GM21528 (cell line): ENCODE data around the gene KCTD20.
A peak's percentile ranks its signal among the peaks of the same experiment; 100 is the strongest.
"Not testable (repeated sequence)": the region's sequence is repeated elsewhere in the genome, so short reads cannot be mapped to it uniquely, and the experiment has no call there.

ENCODE experiments used
- ATAC-seq: cut with Tn5 transposase; IDR thresholded peaks from one replicate; pipeline ENCODE4 v1.9.1; 2021; ENCODE audit warnings: mild to moderate bottlenecking, moderate library complexity; ENCODE audit not compliant: unreplicated experiment, low FRiP score

KCTD20 gene

DNA sequence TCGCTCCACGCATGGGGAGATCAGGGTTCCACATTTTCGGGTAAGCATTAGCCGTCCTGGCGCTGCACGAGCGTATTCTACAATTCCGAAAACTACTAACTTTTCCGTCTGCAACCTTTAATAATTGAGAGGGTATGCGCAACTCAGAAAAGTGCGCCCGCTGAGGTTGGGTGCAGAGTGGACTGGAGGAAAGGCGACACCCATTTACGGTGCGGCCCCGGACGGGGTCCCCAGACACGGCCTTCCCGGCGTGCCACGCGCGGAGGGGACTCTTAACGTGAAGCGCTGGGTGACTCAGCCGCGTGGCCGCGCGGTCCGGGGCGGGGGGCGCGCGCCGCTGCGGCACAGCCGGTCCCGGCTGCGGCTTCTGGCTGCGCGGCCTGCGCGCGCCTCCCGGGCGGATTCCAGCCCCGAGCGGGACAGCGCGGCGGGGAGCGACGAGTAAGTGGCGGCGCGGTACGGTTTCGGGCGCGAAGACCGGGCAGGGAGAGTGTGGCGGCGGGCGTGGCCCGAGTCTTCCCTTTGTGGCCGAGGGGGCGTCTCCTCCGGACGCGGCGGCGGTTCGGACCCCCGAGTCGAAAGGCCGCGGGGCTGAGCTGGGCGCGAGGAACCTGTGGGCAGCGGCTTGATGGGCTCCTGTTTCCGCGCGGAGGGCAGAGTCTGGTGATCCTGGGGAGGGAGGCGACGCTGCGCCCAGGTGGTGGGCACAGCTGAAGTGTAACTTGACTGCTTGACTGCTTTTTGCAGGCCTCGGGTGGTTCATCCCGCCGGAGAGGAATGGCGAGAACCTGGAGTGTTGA, at the start of gene KCTD20, which contains the start of gene PXT1:
KCTD20 (plus strand) TSS at position 330 of the 800 bp plus-strand sequence. CDS start 27,098 bp downstream, outside the sequence.
PXT1 (minus strand) TSS at position 184 of the 800 bp plus-strand sequence. CDS start 16,772 bp downstream, outside the sequence.
- peak; percentile 80 for ATAC-seq

DNA sequence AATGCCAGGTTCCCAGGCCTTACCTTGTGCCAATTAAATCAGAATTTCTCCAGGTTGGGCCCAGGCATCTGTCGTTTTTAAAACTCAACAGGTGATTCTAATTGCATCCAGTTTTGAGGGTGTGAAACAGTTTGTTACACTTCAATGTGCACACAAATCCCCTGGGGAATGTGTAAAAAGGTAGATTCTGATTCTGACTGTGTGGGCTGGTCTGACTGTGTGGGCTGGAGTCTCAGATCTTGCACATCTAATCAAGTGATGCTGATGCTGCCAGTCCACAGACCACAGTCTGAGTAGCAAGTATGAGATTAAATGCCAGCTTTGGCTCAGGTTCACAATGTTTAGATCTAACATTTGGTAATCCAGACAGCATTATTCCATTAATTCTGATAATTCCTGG, 42.8 kb upstream of the KCTD20 start:
- ATAC-seq, result no peak

DNA sequence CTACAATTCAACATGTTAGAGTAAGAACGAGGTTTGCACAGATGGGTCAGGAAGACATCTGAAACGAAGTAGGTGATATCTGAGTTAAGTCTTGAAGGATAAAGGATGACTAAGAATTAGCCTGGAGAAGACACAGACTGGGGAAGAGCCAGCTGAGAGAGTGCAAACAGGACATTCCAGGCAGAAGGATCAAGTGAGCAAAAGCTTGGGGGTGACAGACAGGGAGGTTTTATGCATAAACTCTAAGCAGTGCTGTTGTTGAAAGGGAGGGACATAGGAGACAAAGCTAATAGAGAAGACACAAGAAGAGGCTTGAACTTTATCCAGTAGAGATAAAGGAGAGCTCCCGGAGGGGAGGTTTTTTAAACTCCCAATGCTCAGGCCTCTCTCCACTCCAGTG, 40.3 kb upstream of the KCTD20 start:
- no peak for ATAC-seq

DNA sequence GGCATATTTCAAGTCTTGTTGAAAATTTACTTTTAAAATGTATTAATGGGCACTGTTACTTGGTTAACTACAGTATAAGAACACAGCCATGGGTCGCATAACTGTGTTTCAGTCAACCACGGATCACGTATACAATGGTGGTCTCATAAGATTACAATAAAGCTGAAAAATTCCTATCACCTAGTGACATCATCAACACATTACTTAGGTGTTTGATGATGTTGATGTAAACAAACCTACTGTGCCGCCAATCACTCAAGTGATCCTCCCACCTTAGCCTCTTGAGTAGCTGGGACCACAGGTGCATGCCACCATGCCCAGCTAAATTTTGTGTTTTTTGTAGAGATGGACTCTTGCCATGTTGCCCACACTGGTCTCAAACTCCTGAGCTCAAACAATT, 38.6 kb upstream of the KCTD20 start:
- ATAC-seq, result no peak

DNA sequence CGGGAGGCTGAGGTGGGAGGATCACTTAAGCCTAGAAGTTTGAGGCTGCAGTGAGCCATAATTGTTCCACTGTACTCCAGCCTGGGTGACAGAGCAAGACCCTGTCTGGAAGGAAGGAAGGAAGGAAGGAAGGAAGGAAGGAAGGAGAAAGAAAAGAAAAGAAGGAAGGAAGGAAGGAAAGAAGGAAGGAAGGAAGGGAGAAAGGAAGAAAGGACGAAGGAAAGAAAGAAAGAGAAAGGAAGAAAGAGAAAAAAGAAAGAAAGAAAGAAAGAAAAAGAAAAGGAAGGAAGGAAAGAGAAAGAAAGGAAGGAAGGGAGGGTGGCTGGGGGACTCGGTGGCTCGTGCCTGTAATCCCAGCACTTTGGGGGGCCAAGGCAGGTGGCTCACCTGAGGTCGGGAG, 33.1 kb upstream of the KCTD20 start:
- not testable (repeated sequence) for ATAC-seq

DNA sequence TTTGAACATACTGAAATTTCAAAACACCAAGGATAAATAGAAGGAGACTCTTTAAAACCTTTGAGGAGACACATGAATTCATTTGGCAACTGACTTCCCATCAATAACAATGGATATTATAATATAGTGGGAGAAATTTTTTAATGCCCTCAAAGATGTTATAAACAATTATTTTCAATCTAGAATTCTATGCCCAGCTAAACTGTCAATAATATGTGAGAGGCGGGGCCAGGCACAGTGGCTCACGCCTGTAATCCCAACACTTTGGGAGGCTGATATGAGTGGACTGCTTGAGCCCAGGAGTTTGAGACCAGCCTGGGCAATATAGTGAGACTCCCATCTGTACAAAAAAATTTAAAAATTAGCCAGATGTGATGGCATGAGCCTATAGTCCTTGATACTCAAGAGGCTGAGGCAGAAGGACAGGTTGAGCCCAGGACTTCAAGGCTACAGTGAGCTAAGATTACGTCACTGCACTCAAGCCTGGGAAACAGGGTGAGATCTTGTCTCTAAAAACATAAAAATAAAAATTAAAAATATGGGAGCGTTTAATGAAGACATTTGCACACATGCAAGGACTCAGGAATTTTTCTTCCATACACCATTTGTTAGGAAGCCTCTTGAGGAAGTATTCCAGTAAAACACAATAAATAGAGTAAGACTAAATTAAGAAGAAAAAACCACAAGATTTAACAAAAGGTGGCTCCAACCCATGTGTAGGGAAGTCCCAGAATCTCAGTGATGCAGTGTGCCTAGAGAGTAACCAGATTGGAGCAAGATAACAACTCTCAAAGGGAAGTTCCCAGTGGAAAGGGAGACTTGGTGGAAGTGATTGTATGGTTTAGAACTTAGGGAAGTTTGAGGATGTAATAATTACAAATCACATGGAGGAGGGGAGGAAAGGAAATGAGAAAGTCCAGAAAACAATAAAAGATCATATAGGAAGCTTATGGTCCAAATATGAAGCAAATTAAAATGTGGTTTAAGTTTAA, 29.0 kb upstream of the KCTD20 start:
- no peak for ATAC-seq

DNA sequence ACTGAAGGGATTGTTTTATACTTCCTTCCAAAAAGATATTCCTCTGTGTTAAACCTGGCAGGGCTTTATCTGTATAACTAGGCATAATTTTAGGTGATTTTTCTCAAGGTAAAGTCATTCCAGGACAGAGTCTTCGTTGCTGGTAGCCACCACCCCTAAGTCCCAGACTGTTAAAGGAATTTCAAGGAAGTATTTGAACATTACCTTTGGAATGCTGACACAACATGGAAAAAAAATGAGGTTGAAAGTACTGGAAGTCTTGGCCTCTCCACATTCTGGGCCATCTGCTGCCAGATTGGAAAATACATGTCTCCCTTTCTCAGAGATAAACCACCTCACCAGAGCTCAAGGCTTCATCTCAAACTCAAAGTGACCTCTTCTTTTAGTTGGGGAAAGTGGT, 28.3 kb upstream of the KCTD20 start:
- ATAC-seq, result no peak

DNA sequence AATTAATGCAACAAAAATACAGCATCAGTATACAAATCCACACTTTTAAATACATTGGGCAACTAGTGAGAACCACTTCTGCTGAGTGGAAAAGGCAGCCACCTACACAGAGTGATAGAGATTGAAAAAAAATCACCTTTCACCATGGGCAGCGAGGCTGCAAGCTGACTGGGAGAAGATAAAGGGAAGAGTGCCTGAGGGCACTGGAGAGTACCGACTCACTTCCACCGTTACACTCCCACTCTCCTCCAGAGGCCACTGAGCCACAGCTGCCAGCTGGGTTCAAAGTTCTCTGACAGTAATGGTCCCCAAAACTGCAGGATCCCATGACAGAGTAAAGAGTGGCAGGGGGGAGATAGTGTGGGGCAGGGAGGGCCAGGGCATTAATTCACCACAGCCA, 24.2 kb upstream of the KCTD20 start:
- ATAC-seq, result no peak

DNA sequence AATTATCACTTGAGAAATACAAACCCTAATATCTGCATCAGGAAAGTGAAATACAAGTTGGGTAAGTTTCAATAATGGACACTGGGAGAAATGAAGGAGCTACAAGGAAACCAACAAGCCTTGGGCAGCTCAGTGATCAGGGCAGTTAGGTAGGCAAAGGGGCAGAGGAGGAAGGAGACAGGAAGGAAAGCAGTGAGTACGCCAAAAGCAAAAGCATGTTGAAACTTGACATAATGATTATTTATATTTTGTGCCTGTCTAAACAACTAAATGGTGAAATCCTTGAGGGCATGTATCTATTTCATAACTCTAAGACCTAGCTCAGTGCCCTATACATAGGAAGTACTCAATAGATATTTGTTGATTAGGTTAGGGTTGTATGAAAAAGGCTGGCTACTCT, 23.5 kb upstream of the KCTD20 start:
- no peak for ATAC-seq

DNA sequence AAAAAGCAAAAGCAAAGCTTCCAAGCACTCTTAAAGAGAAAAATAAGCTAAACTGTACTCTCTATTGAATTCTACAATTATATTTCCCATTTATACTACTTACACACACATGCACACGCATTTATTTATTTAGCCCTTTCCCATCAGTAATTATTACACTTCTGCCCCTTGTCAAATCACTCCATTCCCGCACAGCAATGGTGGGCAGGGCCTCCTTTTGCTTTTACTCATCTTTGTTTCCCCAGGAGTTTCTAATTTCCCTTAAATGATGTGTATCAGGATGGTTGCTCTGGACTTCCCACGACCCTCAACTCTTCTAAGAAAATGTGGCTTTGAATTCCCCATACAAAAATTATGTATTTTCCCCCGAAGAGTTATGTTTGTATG, 20.1 kb upstream of the KCTD20 start:
- ATAC-seq, result peak; percentile 6

DNA sequence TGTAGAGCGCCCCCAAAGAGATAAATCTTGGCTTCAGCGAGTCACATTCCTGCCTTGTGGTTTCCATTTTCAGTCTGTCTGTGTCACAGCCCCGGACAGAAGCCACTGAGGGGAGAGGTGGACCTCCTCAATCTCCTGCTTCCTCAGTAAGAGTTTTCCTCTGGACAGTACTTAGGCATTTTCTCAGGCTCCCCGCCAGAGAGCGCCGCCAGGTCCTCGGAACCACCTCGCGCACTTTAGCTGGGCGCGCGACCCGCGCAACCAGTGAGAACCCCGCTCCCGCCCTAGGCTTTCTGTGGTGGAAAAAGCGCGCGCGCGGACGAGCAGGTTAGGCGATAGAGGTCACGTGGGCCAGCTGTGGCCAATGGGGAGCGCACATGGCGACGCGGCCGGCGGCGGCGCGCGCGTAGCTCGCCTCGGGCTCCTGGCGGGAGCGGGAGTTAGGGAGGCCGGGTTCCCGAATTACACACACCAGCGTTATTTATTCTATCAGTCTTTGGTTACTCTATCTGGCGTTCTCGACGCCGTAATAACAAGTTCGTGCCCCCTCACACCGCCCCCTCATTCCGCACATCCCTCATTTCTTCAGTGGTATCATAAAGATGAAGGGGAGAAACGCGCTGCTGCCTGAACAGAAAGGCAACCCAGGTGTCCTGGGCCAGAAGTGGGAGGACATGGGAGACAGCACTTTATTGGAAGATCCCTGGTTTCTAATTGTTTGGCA, 19.5 kb upstream of the KCTD20 start:
- ATAC-seq, result peak; percentile 91

DNA sequence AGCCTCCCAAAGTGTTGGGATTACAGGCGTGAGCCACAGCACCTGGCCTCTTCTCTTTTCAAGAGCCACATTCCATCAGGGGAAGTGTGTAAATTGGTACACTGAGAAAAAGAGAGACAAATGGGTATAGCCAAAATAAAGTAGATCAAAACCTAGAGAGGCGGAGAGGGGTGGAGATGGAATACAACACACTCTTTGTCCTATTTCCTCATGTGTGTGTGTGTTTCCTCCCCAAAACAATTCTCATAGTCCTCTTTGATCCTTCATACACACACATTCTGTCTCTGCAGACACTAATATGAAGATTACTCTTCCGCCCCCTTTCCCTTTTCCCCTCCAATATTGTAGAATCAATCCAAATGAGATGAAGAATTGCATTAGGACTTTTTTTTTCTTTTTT, 16.2 kb upstream of the KCTD20 start:
- no peak for ATAC-seq

DNA sequence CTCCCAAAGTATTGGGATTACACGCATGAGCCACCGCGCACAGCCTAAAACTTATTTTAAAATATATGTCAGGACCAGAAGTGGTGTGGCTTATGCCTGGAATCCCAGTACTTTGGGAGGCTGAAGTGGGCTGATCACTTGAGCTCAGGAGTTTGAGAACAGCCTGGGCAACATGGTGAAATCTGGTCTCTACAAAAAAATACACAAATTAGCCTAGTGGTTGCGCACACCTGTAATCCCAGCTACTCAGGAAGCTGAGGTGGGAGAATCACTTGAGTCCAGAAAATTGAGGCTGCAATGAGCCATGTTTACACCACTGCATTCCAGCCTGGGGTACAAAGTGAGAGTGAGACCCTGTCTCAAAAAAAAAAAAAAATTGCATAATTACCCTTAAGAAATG, 13.9 kb upstream of the KCTD20 start:
- no peak for ATAC-seq

DNA sequence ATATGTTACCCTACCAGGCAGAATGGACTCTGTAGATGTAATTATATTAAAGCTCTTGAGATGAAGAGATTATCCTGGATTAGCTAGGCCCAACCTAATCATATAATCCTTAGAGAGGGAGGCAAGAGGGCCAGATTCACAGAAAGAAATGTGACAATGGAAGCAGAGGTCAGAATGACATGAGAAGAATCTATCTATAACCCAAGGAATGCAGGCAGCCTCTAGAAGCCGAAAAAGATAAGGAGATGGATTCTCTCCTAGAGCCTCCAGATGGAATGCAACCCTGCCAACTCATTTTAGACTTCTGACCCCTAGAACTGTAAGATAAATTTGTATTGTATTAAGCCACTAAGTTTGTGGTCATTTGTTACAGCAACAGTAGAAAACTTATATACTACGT, 12.4 kb upstream of the KCTD20 start:
- no peak for ATAC-seq

DNA sequence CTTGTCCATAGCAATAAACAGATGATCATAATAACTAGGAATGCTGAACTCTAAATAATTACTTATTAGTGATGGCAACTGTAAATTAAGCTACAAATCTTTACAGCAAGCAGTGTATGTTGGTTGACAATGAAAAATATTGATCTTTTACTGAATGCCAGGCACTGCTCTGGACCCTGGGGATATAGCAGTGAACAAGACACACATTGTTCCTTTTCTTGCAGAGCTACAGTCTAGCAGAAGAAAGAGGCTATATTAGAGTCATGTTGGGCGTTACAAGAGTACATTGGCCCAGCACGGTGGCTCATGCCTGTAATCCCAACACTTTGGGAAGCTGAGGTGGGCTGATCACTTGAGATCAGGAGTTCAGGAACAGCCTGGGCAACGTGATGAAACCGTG, 11.6 kb upstream of the KCTD20 start:
- no peak for ATAC-seq

DNA sequence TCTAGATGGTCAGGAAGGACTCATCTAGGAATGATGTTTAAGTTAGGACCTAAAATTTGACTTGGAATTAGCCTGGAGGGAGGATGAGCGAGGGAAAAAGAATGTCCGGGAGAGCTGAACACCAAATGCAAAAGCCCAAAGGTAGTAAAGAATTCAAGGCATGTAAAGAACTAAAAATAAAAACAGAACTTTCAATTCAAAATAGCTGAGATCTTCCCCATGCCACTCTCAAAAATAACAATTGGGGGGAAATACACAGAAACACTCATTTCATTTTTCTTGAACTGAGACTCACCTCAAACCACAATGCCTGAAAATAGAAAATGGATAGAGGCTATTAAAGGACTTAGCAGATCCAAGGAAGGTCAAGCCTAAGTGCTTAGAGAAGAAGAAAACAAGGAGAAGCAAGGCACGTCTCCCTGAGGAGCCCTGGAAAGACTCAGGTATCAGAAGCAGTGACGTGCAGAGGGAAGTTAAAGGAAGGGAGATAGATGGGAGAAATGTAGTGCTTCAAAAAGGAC, 10.6 kb upstream of the KCTD20 start:
- ATAC-seq, result no peak

DNA sequence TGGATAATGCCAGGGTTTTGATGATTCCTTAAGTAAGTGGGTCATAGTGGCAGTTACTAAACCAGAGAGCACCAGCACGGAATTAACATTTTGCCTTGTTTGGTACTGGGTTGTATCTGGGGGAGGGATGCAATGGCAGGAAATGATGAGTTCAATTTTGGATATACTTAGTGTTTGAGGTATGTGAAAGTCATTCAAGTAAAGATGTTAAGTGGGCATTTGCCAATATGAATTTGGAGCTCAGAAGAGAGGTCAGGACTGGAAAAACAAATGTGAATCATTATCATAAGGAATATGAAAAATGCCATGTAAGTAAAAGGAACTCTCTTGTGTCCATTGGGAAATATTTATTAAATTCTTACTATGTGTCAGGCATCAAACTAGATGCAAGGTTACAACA, 6.3 kb upstream of the KCTD20 start:
- ATAC-seq, result no peak

DNA sequence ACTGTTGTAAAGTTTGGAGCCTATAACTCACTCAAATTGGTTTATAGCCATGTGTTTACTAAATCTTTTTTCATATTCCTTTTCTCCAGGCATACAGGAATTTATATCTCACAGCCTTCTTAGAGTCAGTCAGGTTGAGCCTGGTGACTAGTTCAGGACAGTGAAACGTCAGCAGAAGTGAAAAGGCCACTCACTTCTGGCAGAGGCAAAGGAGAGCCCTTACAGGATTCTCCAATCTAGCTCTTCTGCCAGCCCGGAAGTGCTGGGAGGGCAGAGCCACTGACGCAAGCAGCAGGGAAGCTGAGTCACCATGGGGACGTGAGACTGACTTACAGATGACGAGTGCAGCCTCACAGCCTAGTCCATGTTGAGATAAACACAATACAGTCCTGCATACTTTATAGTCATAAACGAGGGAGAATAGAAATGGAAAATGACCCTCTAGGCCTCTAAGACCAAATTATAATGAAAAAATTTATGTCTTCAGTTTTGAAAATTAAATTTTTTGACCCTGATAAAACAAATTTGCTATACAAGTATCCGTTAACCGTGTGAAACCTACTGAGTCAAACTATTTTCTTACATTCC, 1.4 kb upstream of the KCTD20 start:
- ATAC-seq, result peak; percentile 51

DNA sequence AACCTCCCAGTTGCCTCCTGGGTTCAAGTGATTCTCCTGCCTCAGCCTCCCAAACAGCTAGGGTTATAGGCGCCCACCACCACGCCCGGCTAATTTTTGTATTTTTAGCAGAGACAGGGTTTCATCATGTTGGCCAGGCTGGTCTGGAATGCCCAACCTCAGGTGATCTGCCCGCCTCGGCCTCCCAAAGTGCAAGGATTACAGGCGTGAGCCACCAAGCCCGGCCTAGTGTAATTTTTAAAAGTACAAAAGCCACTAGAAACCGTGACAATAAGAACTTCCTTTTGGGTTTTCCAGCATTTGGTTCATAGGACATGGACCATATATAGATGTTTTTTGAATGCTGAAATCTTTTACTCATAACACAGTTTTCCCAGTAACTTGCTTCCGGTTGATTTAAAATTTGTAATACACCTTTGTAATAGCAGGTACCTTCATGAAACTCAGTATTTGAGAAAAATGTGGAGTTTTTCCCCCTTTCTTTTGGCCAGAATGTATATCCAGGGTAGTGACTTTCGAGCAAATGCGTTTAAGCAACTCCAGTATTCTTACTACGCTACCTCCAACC, 613 bp upstream of the KCTD20 start:
- ATAC-seq, result no peak
